Erythroblast (primary cell): ENCODE measurements around the gene RAPGEF2.

Source experiments
- GATA1 ChIP-seq: IDR thresholded peaks from 2 replicates; pipeline ENCODE4 v1.6.1; 2011; ENCODE audit warnings: low read depth, mild to moderate bottlenecking, control low read depth, low read length, moderate library complexity
- POLR2A ChIP-seq: IDR thresholded peaks from 2 replicates; pipeline ENCODE4 v1.6.1; 2011; ENCODE audit warnings: mild to moderate bottlenecking, low read length

DNA sequence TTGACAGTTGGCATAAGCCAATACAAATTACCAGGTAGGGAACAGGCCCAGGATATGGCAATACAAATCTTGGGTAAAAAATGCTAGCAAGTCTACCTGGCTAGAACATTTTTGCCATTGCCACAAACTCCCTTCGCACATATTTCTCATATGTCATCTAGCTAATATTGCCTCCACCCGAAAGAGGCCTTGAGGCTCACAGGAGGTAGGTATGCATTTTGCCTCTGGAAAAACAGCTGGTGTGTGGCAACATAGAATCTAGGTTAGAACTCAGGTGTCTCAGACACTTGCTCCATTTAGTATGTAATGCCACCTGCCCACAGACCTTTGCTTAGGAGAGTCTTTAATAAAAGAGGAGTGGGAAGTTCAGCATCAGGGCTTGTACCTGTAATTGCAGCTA is 16.3 kb upstream of the RAPGEF2 start:
- no peak for TF ChIP-seq POLR2A
- no peak for TF ChIP-seq GATA1
